Measurements from ENCODE around the gene LETM1. TPM values are rescaled to one million over a fixed set of nuclear protein-coding genes. Genes with fewer than 3 reads are reported as not detected.

Gene LETM1
- total and polyA plus RNA-seq, 2 of the 13 experiments (the other 11 are each of a cell fraction or from before 2014, with no cell fraction given), result 9.7 to 41.6 TPM

GRCh38 chr4:1863297-1864033 is 7.5 kb upstream of the LETM1 start (continued):
- TF ChIP-seq CSRNP1 (CRISPR knock-in tag; IDR thresholded peaks at IDR 0.05) (no peak), PHF21A (CRISPR knock-in tag; IDR thresholded peaks at IDR 0.05) (no peak), ZNF333 (CRISPR knock-in tag; IDR thresholded peaks at IDR 0.05; ENCODE audit: borderline replicate concordance) (no peak), MIER3 (CRISPR knock-in tag; IDR thresholded peaks at IDR 0.05; ENCODE audit: borderline replicate concordance) (no peak), JDP2 (CRISPR knock-in tag; IDR thresholded peaks at IDR 0.05; ENCODE audit: borderline replicate concordance) (no peak), WIZ (CRISPR knock-in tag; IDR thresholded peaks at IDR 0.05) (no peak), SP140L (CRISPR knock-in tag; IDR thresholded peaks at IDR 0.05; ENCODE audit: borderline replicate concordance) (no peak), ZNF101 (CRISPR knock-in tag; IDR thresholded peaks at IDR 0.05; ENCODE audit: borderline replicate concordance, low read depth) (no peak), ZMAT3 (CRISPR knock-in tag; conservative IDR thresholded peaks at IDR 0.05) (no peak), THYN1 (CRISPR knock-in tag; IDR thresholded peaks at IDR 0.05; ENCODE audit: borderline replicate concordance, low read depth) (no peak), ARNT2 (CRISPR knock-in tag; IDR thresholded peaks at IDR 0.05; ENCODE audit: low read depth) (no peak), MLX (CRISPR knock-in tag; IDR thresholded peaks at IDR 0.05) (peak; percentile 77; the same call in 1 of the 2 replicates), HNRNPL (IDR thresholded peaks at IDR 0.05; ENCODE audit: low read depth, low read length) (no peak), TERF1 (CRISPR knock-in tag; IDR thresholded peaks at IDR 0.05) (no peak), SATB2 (CRISPR knock-in tag; IDR thresholded peaks at IDR 0.05) (no peak), STAT6 (CRISPR knock-in tag; IDR thresholded peaks at IDR 0.05; ENCODE audit: borderline replicate concordance) (no peak), ZNF773 (CRISPR knock-in tag; IDR thresholded peaks at IDR 0.05; ENCODE audit: borderline replicate concordance) (no peak), PHB2 (IDR thresholded peaks at IDR 0.05; ENCODE audit: partially characterized antibody) (no peak), MAFG (CRISPR knock-in tag; IDR thresholded peaks at IDR 0.05) (no peak), KDM1A (CRISPR knock-in tag; IDR thresholded peaks at IDR 0.05) (no peak), RNF219 (CRISPR knock-in tag; IDR thresholded peaks at IDR 0.05) (no peak), ZNF33B (CRISPR knock-in tag; IDR thresholded peaks at IDR 0.05) (peak; percentile 12; the same call in 1 of the 2 replicates)
